T-helper 1 cell treated with Interleukin-12 subunit alpha and Interleukin-12 subunit beta and Interleukin-4 antibody, amounts not matched to agents 30 μg/mL and 1 μg/mL, for 36 hours (primary cell): Measurements from ENCODE around the gene BAZ2B.
"Not testable (repeated sequence)": the region's sequence is repeated elsewhere in the genome, so short reads cannot be mapped to it uniquely, and the experiment has no call there.

ENCODE experiments used
- H3K27ac Mint-ChIP-seq: one replicate; pipeline ENCODE4 v1.8.0; 2021; ENCODE audit warnings: mild to moderate bottlenecking, mixed read lengths
- H3K27me3 Mint-ChIP-seq: one replicate; pipeline ENCODE4 v1.8.0; 2021; ENCODE audit warnings: low read depth, mixed read lengths
- H3K36me3 Mint-ChIP-seq: one replicate; pipeline ENCODE4 v1.8.0; 2021; ENCODE audit warnings: low read depth, mixed read lengths
- H3K4me1 Mint-ChIP-seq: one replicate; pipeline ENCODE4 v1.8.0; 2021; ENCODE audit warnings: low read depth, mixed read lengths
- H3K4me3 Mint-ChIP-seq: one replicate; pipeline ENCODE4 v1.8.0; 2021; ENCODE audit warnings: mild to moderate bottlenecking, moderate library complexity, mixed read lengths
- H3K9me3 Mint-ChIP-seq: one replicate; pipeline ENCODE4 v1.8.0; 2021; ENCODE audit warnings: mixed read lengths

The BAZ2B gene

DNA sequence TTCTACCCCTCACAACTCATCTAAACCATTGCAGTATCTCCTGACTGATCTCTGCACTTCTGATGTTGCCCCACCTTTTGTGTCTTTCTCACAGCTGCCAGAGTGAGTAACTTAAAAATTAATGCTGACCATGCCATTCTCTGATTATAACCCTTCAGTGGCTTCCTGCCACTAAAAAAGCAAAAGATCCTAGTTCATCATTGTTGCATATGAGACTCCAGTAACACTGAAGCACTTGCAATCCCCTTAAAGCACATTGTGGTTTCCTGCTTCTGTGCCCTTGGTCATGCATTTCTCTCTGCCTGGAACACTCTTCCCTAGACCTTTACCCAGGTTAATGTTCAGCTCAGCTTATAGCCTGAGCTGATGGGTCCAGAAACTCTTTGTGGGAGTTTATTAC, 234.8 kb downstream of the BAZ2B start:
- no peak overlapping the region for H3K27ac Mint-ChIP-seq
- no peaks in the 10 kb centered on the region for H3K4me1 Mint-ChIP-seq
- no peak overlapping the region for H3K4me3 Mint-ChIP-seq
- no peaks in the 10 kb centered on the region for H3K27me3 Mint-ChIP-seq
- no peaks in the 10 kb centered on the region for H3K9me3 Mint-ChIP-seq
- no peaks in the 10 kb centered on the region for H3K36me3 Mint-ChIP-seq

DNA sequence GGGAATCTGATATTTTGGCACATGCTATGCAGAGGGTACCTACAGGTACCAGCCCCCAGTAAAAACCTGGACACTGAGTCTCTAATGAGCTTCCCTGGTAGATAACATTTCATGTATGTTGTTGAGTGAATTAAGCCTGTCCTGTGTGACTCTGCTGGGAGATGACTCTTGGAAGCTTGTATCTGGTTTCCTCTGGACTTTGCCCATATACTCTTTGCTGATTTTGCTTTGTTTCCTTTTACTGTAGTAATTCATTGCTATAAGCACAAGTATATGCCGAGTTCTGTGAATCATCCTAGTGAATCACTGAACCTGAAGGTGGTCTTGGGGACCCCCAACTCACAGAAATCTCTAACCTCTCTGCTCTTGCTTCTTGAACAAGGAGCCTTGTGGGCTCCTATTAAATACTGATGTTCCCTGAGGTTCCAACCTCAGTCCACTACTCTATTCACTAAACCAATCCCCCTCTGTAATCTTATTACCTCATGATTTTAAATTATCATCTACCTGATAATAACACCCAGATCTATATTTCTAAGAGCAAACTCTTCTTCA, 235.6 kb downstream of the BAZ2B start:
- H3K27me3 Mint-ChIP-seq, result no peaks in the 10 kb centered on the region
- H3K4me1 Mint-ChIP-seq, result no peaks in the 10 kb centered on the region
- no peak overlapping the region for H3K27ac Mint-ChIP-seq
- no peak overlapping the region for H3K4me3 Mint-ChIP-seq
- H3K9me3 Mint-ChIP-seq, result no peaks in the 10 kb centered on the region
- no peaks in the 10 kb centered on the region for H3K36me3 Mint-ChIP-seq

DNA sequence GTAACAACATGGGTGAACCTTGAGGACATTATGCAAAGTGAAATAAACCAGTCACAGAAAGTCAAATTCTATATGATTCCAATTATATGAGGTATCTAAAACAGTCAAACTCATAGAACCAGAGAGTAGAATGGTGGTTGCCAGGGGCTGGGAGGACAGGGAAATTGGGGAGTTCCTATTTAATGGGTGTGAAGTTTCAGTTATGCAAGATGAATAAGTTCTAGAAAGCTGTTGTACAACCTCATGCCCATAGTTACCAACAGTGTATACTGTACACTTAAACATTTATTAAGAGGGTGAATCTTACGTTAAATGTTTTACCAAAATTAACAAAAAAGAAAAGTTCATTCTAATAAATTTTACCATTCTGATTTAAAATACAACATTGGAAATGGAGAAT, 237.2 kb downstream of the BAZ2B start:
- Mint-ChIP-seq H3K9me3 (no peaks in the 10 kb centered on the region), H3K36me3 (no peaks in the 10 kb centered on the region), H3K27ac (no peak overlapping the region), H3K4me1 (no peaks in the 10 kb centered on the region), H3K27me3 (no peaks in the 10 kb centered on the region), H3K4me3 (no peak overlapping the region)

DNA sequence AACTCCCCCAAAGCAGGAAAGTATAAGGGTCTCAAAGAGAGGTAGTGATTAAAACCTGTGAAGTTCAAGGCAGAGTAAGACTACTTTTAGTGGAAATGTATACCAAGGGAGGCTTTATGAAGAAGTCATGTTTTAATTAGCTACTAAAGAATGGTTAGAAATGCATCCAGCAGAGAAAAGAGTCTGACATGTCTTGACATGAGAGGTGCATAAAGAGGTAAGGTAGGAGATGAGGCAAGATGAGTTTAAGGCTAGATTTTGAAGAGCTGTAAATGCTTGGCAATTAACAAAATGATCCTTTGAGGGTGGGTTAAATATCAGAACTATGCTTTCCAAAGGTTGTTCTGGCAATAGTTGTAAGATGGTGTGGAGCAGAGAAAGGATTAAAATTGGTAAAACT, 241.1 kb downstream of the BAZ2B start:
- no peaks in the 10 kb centered on the region for H3K36me3 Mint-ChIP-seq
- H3K4me3 Mint-ChIP-seq, result no peak overlapping the region
- no peaks in the 10 kb centered on the region for H3K27me3 Mint-ChIP-seq
- no peaks in the 10 kb centered on the region for H3K4me1 Mint-ChIP-seq
- H3K27ac Mint-ChIP-seq, result no peak overlapping the region
- H3K9me3 Mint-ChIP-seq, result no peaks in the 10 kb centered on the region

GRCh38 chr2:159371506-159371905, 244.8 kb downstream of the BAZ2B start:
- H3K36me3 Mint-ChIP-seq, result no peaks in the 10 kb centered on the region
- no peaks in the 10 kb centered on the region for H3K4me1 Mint-ChIP-seq
- no peaks in the 10 kb centered on the region for H3K9me3 Mint-ChIP-seq
- H3K27ac Mint-ChIP-seq, result no peak overlapping the region
- H3K27me3 Mint-ChIP-seq, result no peaks in the 10 kb centered on the region
- no peak overlapping the region for H3K4me3 Mint-ChIP-seq

DNA sequence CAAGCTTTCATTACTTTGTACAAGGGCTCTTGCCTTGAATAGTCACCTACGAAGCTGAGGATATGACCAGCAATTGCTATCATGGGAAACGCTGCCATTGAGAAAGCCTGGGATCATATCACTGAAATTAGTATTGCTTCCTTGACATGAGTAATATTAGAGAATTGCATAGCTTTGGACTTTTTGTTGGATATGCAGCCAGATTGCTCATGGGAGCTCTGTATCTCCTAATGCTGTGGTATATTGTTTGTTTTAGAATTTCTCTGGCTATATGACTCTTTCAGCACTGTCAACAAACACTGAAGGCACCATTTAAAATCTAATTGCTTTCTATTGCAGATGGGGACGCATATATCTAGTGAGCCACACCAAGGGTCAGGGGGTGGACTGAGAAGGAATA, 249.8 kb downstream of the BAZ2B start:
- no peaks in the 10 kb centered on the region for H3K27me3 Mint-ChIP-seq
- no peaks in the 10 kb centered on the region for H3K4me1 Mint-ChIP-seq
- H3K36me3 Mint-ChIP-seq, result no peaks in the 10 kb centered on the region
- H3K9me3 Mint-ChIP-seq, result no peaks in the 10 kb centered on the region
- H3K4me3 Mint-ChIP-seq, result no peak overlapping the region
- no peak overlapping the region for H3K27ac Mint-ChIP-seq

- no peak overlapping the region for H3K4me3 Mint-ChIP-seq
Observed at GRCh38 chr2:159362816-159363251, 253.5 kb downstream of the BAZ2B start.

GRCh38 chr2:159362094-159362493, 254.3 kb downstream of the BAZ2B start:
- Mint-ChIP-seq H3K4me1 (no peaks in the 10 kb centered on the region), H3K36me3 (no peaks in the 10 kb centered on the region), H3K27ac (no peak overlapping the region), H3K4me3 (no peak overlapping the region), H3K9me3 (peaks cover 8% of the 10 kb centered on the region), H3K27me3 (no peaks in the 10 kb centered on the region)

More at GRCh38 chr2:159362816-159363251, 253.5 kb downstream of the BAZ2B start:
- H3K27me3 Mint-ChIP-seq, result no peaks in the 10 kb centered on the region
- H3K36me3 Mint-ChIP-seq, result no peaks in the 10 kb centered on the region
- H3K27ac Mint-ChIP-seq, result no peak overlapping the region
- H3K9me3 Mint-ChIP-seq, result peaks cover 8% of the 10 kb centered on the region
- H3K4me1 Mint-ChIP-seq, result no peaks in the 10 kb centered on the region

- not testable (repeated sequence) for H3K36me3 Mint-ChIP-seq, H3K4me3 Mint-ChIP-seq, H3K27ac Mint-ChIP-seq, H3K9me3 Mint-ChIP-seq, H3K27me3 Mint-ChIP-seq, H3K4me1 Mint-ChIP-seq
Observed at GRCh38 chr2:159361603-159362002, 254.7 kb downstream of the BAZ2B start.

- no peak overlapping the region for H3K27ac Mint-ChIP-seq
- peaks cover 8% of the 10 kb centered on the region for H3K9me3 Mint-ChIP-seq
- H3K36me3 Mint-ChIP-seq, result no peaks in the 10 kb centered on the region
- H3K4me3 Mint-ChIP-seq, result no peak overlapping the region
- H3K4me1 Mint-ChIP-seq, result no peaks in the 10 kb centered on the region
- H3K27me3 Mint-ChIP-seq, result no peaks in the 10 kb centered on the region
Observed at GRCh38 chr2:159356053-159356554, 260.2 kb downstream of the BAZ2B start.

DNA sequence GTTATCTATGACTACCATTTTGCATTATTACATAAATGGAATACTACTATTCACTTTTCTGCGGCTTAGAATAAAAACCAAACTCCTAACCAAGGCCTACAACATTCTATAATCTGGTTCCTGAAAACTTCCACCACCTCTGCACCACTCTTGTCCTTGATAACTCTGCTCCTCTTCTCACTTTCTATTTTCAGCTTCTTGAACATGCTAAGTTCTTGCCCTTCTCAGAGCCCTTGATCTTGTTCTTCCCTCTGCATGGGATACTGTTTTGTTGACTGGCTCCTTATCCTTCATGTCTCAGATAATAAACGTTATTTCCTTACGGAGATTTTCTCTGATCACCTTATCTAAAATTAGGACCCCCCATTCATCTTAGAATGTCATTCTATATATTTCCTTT, 264.4 kb downstream of the BAZ2B start:
- Mint-ChIP-seq H3K36me3 (no peaks in the 10 kb centered on the region), H3K9me3 (no peaks in the 10 kb centered on the region), H3K27ac (no peak overlapping the region), H3K4me1 (no peaks in the 10 kb centered on the region), H3K4me3 (no peak overlapping the region), H3K27me3 (no peaks in the 10 kb centered on the region)

DNA sequence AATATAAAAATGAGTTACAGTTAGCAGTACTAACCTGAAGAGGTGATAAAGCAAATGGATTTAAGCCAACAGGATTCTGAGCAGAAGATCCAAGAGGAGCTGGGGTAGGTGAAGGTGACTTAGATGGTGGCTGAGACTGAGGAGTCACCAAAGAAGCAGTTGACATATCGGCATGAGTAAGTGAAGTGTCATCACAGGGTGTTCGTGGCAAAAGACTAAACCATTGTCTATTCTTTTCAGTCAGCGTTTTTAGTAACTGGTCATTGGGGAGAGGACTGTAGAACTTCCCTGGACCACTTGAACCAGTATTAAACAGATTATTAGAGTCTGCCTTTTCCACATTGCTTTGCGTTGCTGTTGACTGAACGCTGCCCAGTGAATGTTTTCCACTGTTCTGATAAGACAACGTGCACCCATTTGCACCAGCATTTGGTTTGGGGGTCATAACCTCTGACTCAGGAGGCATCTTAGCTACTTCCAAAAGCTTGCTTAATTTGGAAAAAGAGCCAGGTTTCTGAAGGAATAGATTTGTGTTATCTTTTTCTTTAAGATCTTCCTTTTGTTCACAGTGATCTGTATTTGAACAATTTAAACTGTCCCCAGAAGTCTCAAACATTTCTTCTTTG, 266.6 kb downstream of the BAZ2B start:
- no peak overlapping the region for H3K4me3 Mint-ChIP-seq
- no peaks in the 10 kb centered on the region for H3K27me3 Mint-ChIP-seq
- H3K27ac Mint-ChIP-seq, result no peak overlapping the region
- no peaks in the 10 kb centered on the region for H3K9me3 Mint-ChIP-seq
- no peaks in the 10 kb centered on the region for H3K4me1 Mint-ChIP-seq
- H3K36me3 Mint-ChIP-seq, result no peaks in the 10 kb centered on the region

GRCh38 chr2:159326569-159327255, 289.6 kb downstream of the BAZ2B start:
- no peaks in the 10 kb centered on the region for H3K9me3 Mint-ChIP-seq
- H3K27ac Mint-ChIP-seq, result no peak overlapping the region
- H3K4me3 Mint-ChIP-seq, result no peak overlapping the region
- no peaks in the 10 kb centered on the region for H3K27me3 Mint-ChIP-seq
- H3K36me3 Mint-ChIP-seq, result no peaks in the 10 kb centered on the region
- H3K4me1 Mint-ChIP-seq, result no peaks in the 10 kb centered on the region

- no peaks in the 10 kb centered on the region for H3K4me1 Mint-ChIP-seq
- H3K27me3 Mint-ChIP-seq, result no peaks in the 10 kb centered on the region
- no peaks in the 10 kb centered on the region for H3K36me3 Mint-ChIP-seq
- no peaks in the 10 kb centered on the region for H3K9me3 Mint-ChIP-seq
- no peak overlapping the region for H3K4me3 Mint-ChIP-seq
- H3K27ac Mint-ChIP-seq, result no peak overlapping the region
Observed at GRCh38 chr2:159322419-159322818, 293.9 kb downstream of the BAZ2B start.

DNA sequence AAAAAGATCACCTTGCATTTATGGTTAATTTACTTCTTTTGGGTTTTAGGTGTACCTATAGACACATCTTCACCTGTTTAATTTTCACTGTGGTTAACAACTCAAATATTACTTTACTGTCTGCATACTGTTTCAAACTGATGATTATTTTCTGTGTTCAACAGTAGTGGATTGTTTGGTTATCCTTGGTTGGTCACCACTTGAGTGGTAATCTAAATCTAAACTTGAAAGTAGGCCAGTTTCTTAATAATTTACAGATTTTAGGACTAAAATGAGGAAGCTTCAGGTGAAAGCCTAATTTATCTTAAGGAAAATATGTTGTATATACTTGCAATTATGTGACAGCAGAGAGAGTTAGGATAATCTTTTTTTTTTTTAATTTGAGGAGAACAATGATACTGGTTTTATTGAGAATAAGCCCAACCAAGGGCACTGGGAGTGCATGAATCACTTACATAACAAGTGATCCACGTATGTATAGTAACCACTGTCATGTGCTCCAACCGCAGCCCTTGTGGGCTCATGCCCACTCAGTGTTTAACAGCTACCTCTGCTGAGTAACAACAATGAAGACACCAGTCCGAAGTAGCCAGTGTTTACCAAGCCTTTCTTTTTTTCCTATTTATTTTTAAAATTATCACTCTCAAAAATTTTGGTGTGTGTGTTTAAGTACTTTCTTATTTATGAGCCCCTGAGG, 298.8 kb downstream of the BAZ2B start:
- no peaks in the 10 kb centered on the region for H3K27me3 Mint-ChIP-seq
- H3K4me3 Mint-ChIP-seq, result no peak overlapping the region
- no peaks in the 10 kb centered on the region for H3K4me1 Mint-ChIP-seq
- no peaks in the 10 kb centered on the region for H3K9me3 Mint-ChIP-seq
- no peaks in the 10 kb centered on the region for H3K36me3 Mint-ChIP-seq
- no peak overlapping the region for H3K27ac Mint-ChIP-seq
